ENCODE data around the gene TIMP3. TPM values are rescaled to one million over a fixed set of nuclear protein-coding genes. Genes with fewer than 3 reads are reported as not detected.
A peak's percentile ranks its signal among the peaks of the same experiment; 100 is the strongest.

TIMP3 gene
- total RNA-seq, 4 donors from 2014 or later = 560 to 818 (median 738) TPM

DNA sequence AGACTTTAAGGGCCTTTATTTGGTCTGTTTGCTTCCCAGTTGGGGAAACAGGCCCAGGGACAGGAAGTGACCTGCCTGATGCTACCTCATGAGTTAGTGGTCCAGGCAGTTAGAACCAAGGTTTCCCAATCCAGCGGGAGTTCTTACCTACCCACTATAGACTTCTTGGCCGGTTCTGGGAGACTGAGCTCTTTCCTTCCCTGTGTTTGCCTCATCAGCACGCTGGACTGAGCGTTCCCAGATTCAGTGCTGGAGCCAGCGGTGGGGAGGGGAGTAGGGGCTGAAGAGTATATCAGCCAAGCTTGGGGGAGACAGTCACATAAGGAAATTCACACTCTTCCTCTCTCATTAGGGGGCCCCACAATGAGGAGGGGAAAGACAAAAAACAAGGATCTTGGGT lies 27.1 kb downstream of the TIMP3 start:
- TF ChIP-seq POLR2AphosphoS5 (IDR thresholded peaks at IDR 0.05) = peak; percentile 21
- no peak for TF ChIP-seq EP300 (IDR thresholded peaks at IDR 0.05)
- TF ChIP-seq, protein P1, sequence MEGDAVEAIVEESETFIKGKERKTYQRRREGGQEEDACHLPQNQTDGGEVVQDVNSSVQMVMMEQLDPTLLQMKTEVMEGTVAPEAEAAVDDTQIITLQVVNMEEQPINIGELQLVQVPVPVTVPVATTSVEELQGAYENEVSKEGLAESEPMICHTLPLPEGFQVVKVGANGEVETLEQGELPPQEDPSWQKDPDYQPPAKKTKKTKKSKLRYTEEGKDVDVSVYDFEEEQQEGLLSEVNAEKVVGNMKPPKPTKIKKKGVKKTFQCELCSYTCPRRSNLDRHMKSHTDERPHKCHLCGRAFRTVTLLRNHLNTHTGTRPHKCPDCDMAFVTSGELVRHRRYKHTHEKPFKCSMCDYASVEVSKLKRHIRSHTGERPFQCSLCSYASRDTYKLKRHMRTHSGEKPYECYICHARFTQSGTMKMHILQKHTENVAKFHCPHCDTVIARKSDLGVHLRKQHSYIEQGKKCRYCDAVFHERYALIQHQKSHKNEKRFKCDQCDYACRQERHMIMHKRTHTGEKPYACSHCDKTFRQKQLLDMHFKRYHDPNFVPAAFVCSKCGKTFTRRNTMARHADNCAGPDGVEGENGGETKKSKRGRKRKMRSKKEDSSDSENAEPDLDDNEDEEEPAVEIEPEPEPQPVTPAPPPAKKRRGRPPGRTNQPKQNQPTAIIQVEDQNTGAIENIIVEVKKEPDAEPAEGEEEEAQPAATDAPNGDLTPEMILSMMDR (IDR thresholded peaks at IDR 0.05) = no peak
- TF ChIP-seq POLR2A (IDR thresholded peaks at IDR 0.05) = no peak
- Histone ChIP-seq H3K4me3 (no peak overlapping the region), H3K4me1 (peaks cover 39 to 100% (median 76%) of the 10 kb centered on the region in 3 donors), H3K27me3 (no peaks in the 10 kb centered on the region), H3K36me3 (peaks cover 0 to 25% of the 10 kb centered on the region in 2 donors), H3K9me3 (no peaks in the 10 kb centered on the region), H3K27ac (peak overlapping the region; percentile 26 to 86 (median 77))
- no peak for ATAC-seq
- no CpG with 5 or more reads among the region's 5 CpGs for WGBS, 2 donors (ENCODE audit: low coverage in 1 of 2)

DNA sequence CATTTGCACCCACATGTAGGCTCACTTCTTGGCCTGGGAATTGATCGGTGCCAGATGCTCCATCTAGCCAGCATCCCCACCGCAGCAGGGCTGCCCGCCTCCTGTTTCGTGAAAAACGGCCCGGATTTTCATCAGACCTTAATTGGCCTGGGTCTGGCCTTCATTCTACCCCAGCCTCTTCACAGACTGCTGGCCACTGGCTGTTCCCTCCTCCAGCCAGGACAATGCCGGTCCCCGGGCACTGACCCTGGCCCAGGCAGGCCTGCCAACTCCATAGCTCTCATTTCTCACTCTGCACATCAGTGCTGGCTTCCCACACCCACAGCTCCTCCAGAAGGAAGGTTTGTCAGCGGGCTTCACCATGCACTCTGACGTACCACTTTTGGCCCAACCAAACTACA lies 27.9 kb downstream of the TIMP3 start:
- Histone ChIP-seq H3K27ac (peak overlapping the region in 3 of 4 donors; percentile 74 to 86 (median 80)), H3K9me3 (no peaks in the 10 kb centered on the region), H3K4me1 (peaks cover 39 to 100% (median 75%) of the 10 kb centered on the region in 3 donors), H3K4me3 (no peak overlapping the region), H3K36me3 (peaks cover 0 to 34% of the 10 kb centered on the region in 2 donors), H3K27me3 (no peaks in the 10 kb centered on the region)
- no peak for TF ChIP-seq EP300 (IDR thresholded peaks at IDR 0.05)
- TF ChIP-seq, protein P1 (IDR thresholded peaks at IDR 0.05) = no peak
- TF ChIP-seq POLR2AphosphoS5 (IDR thresholded peaks at IDR 0.05) = no peak
- TF ChIP-seq POLR2A (IDR thresholded peaks at IDR 0.05) = no peak
- WGBS, 2 donors (ENCODE audit: low coverage in 1 of 2) = 60 to 80% methylated on average over 4 to 8 of the region's 10 CpGs
- ATAC-seq = no peak

GRCh38 chr22:32830473-32830872 lies 29.0 kb downstream of the TIMP3 start:
- peaks cover 0 to 44% of the 10 kb centered on the region in 2 donors for H3K36me3 ChIP-seq
- peak; percentile 14 for TF ChIP-seq POLR2AphosphoS5 (IDR thresholded peaks at IDR 0.05)
- TF ChIP-seq POLR2A (IDR thresholded peaks at IDR 0.05) = no peak
- TF ChIP-seq EP300 (IDR thresholded peaks at IDR 0.05) = no peak
- no peaks in the 10 kb centered on the region for H3K9me3 ChIP-seq
- H3K27ac ChIP-seq = peak overlapping the region; percentile 3 to 86 (median 77)
- no peaks in the 10 kb centered on the region for H3K27me3 ChIP-seq
- no peak overlapping the region for H3K4me3 ChIP-seq
- ATAC-seq = peak; percentile 68
- WGBS, 2 donors (ENCODE audit: low coverage in 1 of 2) = 47% methylated on average over 3 of the region's 11 CpGs; no CpG with 5 or more reads in 1 of the 2 donors
- H3K4me1 ChIP-seq = peaks cover 39 to 100% (median 77%) of the 10 kb centered on the region in 3 donors

GRCh38 chr22:32830957-32831356 lies 29.5 kb downstream of the TIMP3 start:
- Histone ChIP-seq H3K4me1 (peaks cover 39 to 100% (median 80%) of the 10 kb centered on the region in 3 donors), H3K36me3 (peaks cover 0 to 47% of the 10 kb centered on the region in 2 donors), H3K9me3 (no peaks in the 10 kb centered on the region), H3K4me3 (no peak overlapping the region), H3K27ac (peak overlapping the region; percentile 30 to 86 (median 77)), H3K27me3 (no peaks in the 10 kb centered on the region)
- no peak for TF ChIP-seq POLR2A (IDR thresholded peaks at IDR 0.05)
- TF ChIP-seq EP300 (IDR thresholded peaks at IDR 0.05) = no peak
- TF ChIP-seq, protein P1 (IDR thresholded peaks at IDR 0.05) = no peak
- TF ChIP-seq POLR2AphosphoS5 (IDR thresholded peaks at IDR 0.05) = no peak
- ATAC-seq = no peak
- 60 to 89% methylated on average over 1 to 2 of the region's 2 CpGs for WGBS, 2 donors (ENCODE audit: low coverage in 1 of 2)

DNA sequence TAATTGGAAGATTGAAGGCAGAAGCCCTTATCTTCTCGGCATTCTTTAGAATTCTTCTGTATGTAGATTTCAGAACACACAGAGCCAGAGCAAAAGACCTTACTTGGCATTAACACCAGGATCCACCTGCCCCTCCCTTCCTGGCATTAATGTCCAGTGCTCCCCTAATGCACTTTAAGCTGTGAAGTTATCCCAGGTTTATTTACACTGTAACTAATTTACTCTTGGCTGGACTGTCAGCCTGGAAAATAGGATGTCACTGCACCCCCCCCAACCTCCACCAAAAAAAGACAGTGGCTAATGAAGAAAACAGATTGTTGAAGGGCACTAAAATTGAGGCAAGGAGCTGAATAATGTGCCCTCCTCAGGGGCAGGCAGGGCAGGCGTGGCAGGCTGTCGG lies 30.1 kb downstream of the TIMP3 start:
- 16 to 38% methylated on average over 3 of the region's 3 CpGs for WGBS, 2 donors (ENCODE audit: low coverage in 1 of 2)
- Histone ChIP-seq H3K36me3 (peaks cover 0 to 53% of the 10 kb centered on the region in 2 donors), H3K27ac (peak overlapping the region; percentile 30 to 86 (median 77)), H3K9me3 (no peaks in the 10 kb centered on the region), H3K27me3 (no peaks in the 10 kb centered on the region), H3K4me3 (no peak overlapping the region), H3K4me1 (peaks cover 41 to 100% (median 80%) of the 10 kb centered on the region in 3 donors)
- TF ChIP-seq EP300 (IDR thresholded peaks at IDR 0.05) (no peak), POLR2A (IDR thresholded peaks at IDR 0.05) (no peak), POLR2AphosphoS5 (IDR thresholded peaks at IDR 0.05) (no peak)
- TF ChIP-seq, protein P1 (IDR thresholded peaks at IDR 0.05) = no peak
- ATAC-seq = no peak

All from gastroesophageal sphincter (tissue), 4 donors.